Measurements from ENCODE around the gene SALL2. TPM values are rescaled to one million over a fixed set of nuclear protein-coding genes. Genes with fewer than 3 reads are reported as not detected.
A peak's percentile ranks its signal among the peaks of the same experiment; 100 is the strongest.

The SALL2 gene
- total RNA-seq, 2 donors from 2014 or later: 4.9 to 11.3 TPM

GRCh38 chr14:21509432-21510143 is 16.6 kb downstream of the SALL2 start:
- ATAC-seq (ENCODE audit: insufficient number of reproducible peaks, low FRiP score, low read depth): no peak
- Histone ChIP-seq H3K27me3 (replicated peaks; ENCODE audit: insufficient read depth) (no peaks in the 10 kb centered on the region), H3K27ac (no peak overlapping the region), H3K4me1 (ENCODE audit: control insufficient read depth in 1 of 2, low read depth in 2 of 2) (peaks cover 13 to 20% of the 10 kb centered on the region in 2 donors), H3K36me3 (peaks cover 3% of the 10 kb centered on the region), H3K9me3 (no peaks in the 10 kb centered on the region), H3K4me3 (peak overlapping the region; percentile 91)
- no peak for TF ChIP-seq CTCF (IDR thresholded peaks at IDR 0.05)
- DNase-seq (ENCODE audit: low spot score): no peak

GRCh38 chr14:21506557-21506956 is 19.6 kb downstream of the SALL2 start:
- H3K27ac ChIP-seq: no peak overlapping the region
- ATAC-seq (ENCODE audit: insufficient number of reproducible peaks, low FRiP score, low read depth) (no peak), DNase-seq (ENCODE audit: low spot score) (no peak)
- H3K9me3 ChIP-seq: no peaks in the 10 kb centered on the region
- H3K4me1 ChIP-seq (ENCODE audit: control insufficient read depth in 1 of 2, low read depth in 2 of 2): peaks cover 13% of the 10 kb centered on the region in 2 donors
- peaks cover 17% of the 10 kb centered on the region for H3K36me3 ChIP-seq
- no peaks in the 10 kb centered on the region for H3K27me3 ChIP-seq (replicated peaks; ENCODE audit: insufficient read depth)
- H3K4me3 ChIP-seq: no peak overlapping the region
- no peak for TF ChIP-seq CTCF (IDR thresholded peaks at IDR 0.05)

- Histone ChIP-seq H3K27ac (no peak overlapping the region), H3K36me3 (peaks cover 23% of the 10 kb centered on the region), H3K4me3 (no peak overlapping the region), H3K4me1 (ENCODE audit: control insufficient read depth in 1 of 2, low read depth in 2 of 2) (peaks cover 7 to 8% of the 10 kb centered on the region in 2 donors), H3K27me3 (replicated peaks; ENCODE audit: insufficient read depth) (no peaks in the 10 kb centered on the region), H3K9me3 (no peaks in the 10 kb centered on the region)
- no peak for TF ChIP-seq CTCF (IDR thresholded peaks at IDR 0.05)
- DNase-seq (ENCODE audit: low spot score) (no peak), ATAC-seq (ENCODE audit: insufficient number of reproducible peaks, low FRiP score, low read depth) (no peak)
These were observed 21.1 kb downstream of the SALL2 start for GRCh38 chr14:21505012-21505553.

- Histone ChIP-seq H3K36me3 (peaks cover 23% of the 10 kb centered on the region), H3K4me3 (no peak overlapping the region), H3K27ac (no peak overlapping the region), H3K9me3 (no peaks in the 10 kb centered on the region), H3K27me3 (replicated peaks; ENCODE audit: insufficient read depth) (no peaks in the 10 kb centered on the region), H3K4me1 (ENCODE audit: control insufficient read depth in 1 of 2, low read depth in 2 of 2) (no peaks in the 10 kb centered on the region)
- TF ChIP-seq CTCF (IDR thresholded peaks at IDR 0.05): no peak
- DNase-seq (ENCODE audit: low spot score) (no peak), ATAC-seq (ENCODE audit: insufficient number of reproducible peaks, low FRiP score, low read depth) (peak; percentile 12)
These were observed 22.8 kb downstream of the SALL2 start for GRCh38 chr14:21503376-21503775.

GRCh38 chr14:21501568-21501967 is 24.6 kb downstream of the SALL2 start:
- Histone ChIP-seq H3K27ac (no peak overlapping the region), H3K36me3 (peaks cover 27% of the 10 kb centered on the region), H3K9me3 (no peaks in the 10 kb centered on the region), H3K4me1 (ENCODE audit: control insufficient read depth in 1 of 2, low read depth in 2 of 2) (no peaks in the 10 kb centered on the region), H3K4me3 (no peak overlapping the region), H3K27me3 (replicated peaks; ENCODE audit: insufficient read depth) (no peaks in the 10 kb centered on the region)
- TF ChIP-seq CTCF (IDR thresholded peaks at IDR 0.05): no peak
- DNase-seq (ENCODE audit: low spot score) (no peak), ATAC-seq (ENCODE audit: insufficient number of reproducible peaks, low FRiP score, low read depth) (no peak)
